Amygdala (tissue), 56 donors: ENCODE data around the gene RINL.
A peak's percentile ranks its signal among the peaks of the same experiment; 100 is the strongest.

ENCODE experiments used
- DNase-seq, 56 donors: peaks; one replicate each; lab custom pipeline; 2025; lab: John Stamatoyannopoulos, UW

Gene RINL

GRCh38 chr19:38850976-38851621 lies 27.0 kb downstream of the RINL start:
- DNase-seq = peak in 16 of 56 donors; percentile 12 to 63 (median 51)

DNA sequence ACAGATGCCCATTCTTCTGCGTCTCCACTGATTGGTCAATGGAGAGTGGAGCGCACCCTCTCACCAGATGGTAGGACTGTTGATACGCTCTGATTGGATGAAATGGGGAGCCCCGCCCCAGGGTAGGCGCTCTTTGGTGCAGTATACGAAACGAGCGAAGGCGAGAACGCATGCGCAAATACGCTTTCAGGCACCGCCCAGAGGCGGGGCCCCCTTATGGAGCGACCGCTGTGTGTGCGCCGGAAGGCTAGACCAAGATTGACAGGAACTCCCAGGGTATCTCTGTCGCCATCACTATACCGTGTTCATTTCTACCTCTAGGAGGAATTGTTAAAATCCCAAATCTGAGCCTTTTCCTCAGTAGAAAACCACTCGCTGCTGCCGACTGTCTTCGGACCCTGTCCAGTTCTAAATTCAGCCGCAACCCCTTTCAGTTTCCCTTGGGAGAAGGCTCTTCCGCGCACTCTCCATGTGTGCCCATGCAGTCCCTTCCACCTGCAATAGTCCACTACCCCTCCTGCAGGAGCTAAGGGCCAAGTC lies 27.6 kb downstream of the RINL start:
- peak in 18 of 56 donors; percentile 96 to 100 (median 100) for DNase-seq

DNA sequence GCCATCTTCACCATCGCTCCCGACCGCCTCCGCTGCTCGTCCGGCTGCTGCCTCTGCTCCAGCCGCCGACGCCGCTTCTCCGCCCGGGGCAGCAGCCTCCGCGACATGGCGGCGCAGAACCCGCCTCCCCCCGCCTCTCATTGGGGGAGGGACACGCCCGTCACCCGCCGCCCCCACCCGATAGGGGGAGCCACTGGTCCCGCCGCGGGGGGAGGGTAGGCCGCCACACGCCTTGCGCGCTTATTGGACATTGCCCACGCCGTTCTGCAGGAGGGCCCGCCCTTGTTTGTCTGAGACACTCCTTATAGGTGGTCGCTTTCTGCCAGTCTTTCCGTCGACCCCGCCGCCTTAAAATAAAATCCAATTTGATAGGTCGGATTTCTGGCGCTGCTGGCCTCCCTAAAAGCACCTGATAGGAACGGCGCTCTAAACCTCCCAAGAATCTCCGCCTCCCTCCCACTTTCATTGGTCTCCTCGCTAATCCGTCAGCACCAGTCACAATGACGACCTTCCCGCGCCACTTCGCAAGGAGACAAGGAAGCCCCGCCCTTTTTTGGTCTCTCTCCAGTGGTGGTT lies 28.1 kb downstream of the RINL start, which contains the start of gene HNRNPL:
Gene HNRNPL, minus strand, starts transcription at position 127 of the 576 bp plus-strand sequence. Its CDS starts 20 bp downstream, at position 107.
- peak; percentile 96 to 100 (median 100) for DNase-seq

DNA sequence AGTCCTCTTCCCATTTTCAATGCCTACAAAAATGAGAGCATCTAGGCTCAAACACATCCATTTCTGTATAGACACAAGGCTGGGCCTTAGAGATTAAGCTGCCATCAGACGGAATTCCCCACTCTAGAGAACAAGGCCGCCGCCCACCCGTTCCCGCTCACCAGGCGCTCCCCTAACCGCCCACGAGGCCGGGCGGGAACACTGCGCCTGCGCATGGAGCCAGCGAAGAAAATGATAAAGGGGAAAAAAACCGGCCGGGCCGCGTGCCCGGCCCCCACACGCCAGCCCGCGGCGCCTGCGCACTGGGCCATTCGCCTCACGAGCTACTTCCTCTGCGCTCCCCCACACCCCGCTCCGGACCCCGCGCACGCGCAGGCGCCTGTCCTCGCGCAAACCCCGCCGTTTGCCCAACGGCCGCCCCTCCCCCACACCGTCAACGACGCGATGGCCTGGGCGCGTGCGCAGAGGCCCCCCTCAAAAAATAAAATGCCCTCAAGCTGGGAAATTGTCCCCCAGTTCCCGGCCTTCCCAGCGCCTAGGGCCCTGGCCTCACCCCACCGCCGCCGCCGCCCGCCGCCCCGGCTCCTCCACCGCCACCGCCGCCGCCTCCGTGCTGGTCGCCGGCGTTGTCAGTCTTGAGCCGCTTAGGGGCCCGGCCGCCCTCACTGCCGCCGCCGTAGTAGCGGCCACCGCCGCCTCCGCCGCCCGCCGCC lies 28.8 kb downstream of the RINL start:
- DNase-seq = peak; percentile 44 to 95 (median 85)

DNA sequence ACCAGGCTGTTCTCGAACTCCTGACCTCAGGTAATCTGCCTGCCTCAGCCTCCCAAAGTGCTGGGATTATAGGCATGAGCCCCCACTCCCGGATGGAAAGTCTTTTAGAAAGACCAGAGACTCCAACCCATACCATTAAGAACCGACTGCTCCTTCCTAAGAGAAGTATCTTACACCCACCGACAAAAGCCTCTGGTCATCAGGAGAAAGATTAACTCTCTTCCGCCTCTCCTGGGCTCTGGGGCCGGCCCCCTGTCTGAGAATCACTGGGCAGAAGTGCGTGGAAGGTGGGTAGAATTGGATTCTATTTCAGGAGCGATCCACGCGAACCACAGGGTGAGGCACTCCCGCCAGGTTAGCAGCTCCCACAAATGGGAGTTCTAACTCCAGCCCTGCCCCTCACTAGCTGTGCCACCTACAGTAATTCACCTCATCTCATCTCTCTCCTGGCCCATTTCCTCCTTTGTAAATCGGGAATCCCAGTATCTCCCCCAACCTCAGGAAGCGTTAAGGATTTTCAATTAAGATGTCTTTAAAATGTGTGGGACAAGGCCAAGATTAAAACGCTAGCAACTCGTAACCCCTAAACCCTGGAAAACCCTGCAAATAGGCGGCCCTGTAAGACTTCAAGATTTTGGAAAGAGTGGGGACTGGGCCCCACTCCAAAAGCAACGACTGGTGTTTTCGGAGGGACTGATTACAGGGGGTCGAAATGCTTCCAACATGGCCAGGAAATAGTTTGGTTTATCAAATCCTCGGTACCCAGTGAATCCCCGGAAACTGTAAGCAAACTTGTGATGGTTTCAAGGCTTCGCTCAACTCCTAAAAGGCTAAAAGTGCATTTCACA lies 29.6 kb downstream of the RINL start:
- DNase-seq = no peak

DNA sequence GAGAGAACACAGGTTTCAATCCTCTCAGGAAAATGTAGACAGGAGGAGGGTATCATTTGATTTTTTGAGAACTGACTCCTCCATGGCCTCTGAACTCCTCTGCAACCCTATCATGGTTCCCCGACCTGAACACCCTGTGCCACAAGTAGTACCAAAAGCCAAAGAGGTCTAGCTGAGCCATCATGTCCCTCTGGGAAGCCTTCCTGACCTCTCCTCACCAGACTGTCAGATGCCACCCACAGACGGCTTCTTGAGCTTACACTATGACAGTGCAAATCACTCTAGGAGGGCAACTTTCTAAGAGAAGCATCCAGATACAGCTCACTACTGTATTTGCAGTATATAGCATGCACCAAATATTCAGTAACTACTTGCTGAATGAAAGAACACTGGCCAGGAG lies 32.0 kb downstream of the RINL start:
- no peak for DNase-seq

DNA sequence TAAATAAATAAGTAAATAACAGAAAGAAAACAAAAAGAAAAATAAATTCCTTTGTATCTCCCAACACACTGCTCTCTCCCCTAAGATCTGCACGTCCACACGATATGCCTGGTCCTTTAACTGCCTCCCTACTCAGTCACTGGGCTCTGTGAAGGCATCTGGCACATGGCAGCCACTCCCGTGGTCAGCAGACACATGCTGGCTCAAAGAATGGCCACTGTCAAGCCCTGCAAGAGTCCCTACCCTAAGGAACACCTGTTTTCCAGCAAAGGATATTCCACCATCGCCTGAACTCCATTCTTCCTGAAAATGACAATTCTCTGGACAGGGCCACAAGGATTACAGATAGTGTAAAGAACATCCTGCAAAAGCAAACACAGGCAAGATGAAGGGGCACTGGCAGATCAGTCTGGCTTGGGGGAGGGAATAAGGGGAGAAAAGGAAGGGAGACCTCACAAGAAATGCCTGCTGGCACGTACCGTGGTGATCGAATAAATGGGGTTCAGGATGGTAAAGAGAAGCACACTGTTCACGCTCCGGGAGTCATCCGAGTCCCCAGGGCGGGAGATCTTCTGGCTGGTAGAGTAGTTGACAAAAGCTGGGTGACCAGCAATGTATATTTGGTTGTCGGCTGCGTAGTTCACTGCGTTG lies 32.6 kb downstream of the RINL start:
- no peak for DNase-seq

GRCh38 chr19:38844093-38844686 lies 33.9 kb downstream of the RINL start:
- no peak for DNase-seq

DNA sequence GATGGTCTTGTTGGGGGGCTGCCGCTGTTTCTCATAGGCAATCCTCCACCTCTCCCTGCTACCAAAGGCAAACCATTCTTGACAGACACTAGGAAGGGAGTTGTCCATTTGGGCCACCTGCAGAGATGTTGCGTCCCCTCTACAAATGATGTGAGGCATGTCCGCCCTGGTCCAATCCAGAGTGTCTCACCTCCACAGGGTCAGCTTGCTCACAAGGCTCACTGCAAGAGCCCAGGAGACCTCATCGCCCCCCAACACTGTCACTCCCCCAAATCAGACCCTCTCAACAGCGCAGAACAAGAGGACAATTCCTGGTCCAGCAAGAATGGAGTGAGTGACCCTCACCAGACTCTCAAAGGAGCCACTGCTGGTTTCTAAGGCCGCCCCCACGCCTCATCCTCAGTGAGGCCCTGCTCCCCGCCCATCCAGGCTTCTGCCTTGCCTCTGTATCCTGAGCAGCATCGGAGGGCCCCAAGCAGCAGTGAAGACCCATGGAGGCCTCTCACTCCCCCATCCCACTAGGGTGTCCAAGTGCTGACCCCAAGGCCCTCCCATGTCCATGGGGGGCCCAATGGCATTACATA lies 34.8 kb downstream of the RINL start:
- DNase-seq = no peak

GRCh38 chr19:38842439-38843174 lies 35.5 kb downstream of the RINL start:
- DNase-seq = no peak

- DNase-seq = no peak
Measured at GRCh38 chr19:38841787-38842438, 36.2 kb downstream of the RINL start.

DNA sequence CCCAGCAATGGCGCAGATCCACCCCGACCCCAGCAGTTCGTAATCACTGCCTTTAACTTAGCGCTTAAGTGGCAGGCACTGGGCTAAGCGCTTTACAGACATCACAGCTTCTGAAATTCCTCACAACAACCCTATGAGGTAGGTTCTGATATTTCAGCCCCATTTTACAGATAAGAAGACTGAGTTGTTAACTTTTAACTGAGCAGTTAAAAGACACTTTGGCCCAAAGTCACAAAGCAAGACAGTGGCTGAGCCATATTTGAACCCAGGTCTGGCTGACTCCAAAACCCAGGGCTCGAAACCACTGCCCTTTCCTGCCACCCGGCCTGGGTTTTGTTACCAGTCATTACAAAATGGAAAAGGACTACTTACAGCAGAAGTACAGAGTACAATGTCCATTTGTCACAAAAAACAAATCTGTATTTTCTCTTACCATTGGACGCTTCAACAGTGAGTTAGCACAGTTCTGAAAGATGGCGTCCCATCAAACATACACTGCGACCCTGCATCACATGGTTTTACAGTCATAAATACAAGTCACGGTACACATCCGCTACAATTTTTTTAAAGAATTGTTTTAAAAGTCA lies 36.8 kb downstream of the RINL start:
- DNase-seq = no peak

GRCh38 chr19:38840583-38840968 lies 37.5 kb downstream of the RINL start:
- DNase-seq = no peak

- DNase-seq = peak in 2 of 56 donors; percentile 3 to 5
Measured at GRCh38 chr19:38839816-38840582, 38.1 kb downstream of the RINL start.

DNA sequence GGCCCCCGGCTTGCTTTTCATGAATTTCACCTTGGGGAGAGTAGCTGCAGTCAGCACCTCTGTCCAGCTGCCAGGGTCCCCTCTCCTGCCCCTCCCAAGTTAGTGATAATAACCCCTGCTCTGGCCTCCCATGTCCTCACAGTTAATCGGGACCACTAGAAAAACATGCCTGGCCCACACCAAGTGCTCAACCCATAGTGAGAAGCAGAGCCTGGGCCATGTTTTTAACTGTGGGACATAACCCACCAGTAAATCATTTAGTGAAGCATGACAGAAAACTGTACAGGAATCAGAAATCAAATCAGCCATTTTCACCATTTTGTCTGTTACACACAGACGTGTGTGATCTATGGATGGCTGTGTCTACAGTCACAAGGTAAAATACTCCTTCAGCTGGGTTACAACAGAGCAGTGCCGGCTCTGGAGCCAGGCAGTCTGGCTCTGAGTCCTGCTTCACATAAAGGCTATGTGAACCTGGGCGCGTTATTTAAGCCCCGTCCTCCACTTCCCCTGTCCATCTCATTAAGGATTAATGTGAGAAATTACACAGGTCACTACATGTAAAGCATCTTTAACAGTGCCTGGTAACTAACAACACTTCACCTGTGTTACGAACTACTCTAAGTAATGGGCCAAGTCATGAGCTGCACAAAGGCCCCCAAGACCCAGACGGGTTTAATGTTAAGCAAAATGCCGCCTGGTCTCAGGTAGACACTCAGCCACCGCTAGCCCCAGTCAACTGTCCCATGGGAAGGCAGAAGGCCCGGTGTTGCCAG lies 38.9 kb downstream of the RINL start:
- no peak for DNase-seq
